Right forelimb (tissue), 1 donor: ENCODE results near the gene TMEM256.
A peak's percentile ranks its signal among the peaks of the same experiment; 100 is the strongest.

Experiments used
- DNase-seq: peaks from one replicate; pipeline ENCODE4 v3.0.0-alpha.2; 2018

TMEM256 gene

DNA sequence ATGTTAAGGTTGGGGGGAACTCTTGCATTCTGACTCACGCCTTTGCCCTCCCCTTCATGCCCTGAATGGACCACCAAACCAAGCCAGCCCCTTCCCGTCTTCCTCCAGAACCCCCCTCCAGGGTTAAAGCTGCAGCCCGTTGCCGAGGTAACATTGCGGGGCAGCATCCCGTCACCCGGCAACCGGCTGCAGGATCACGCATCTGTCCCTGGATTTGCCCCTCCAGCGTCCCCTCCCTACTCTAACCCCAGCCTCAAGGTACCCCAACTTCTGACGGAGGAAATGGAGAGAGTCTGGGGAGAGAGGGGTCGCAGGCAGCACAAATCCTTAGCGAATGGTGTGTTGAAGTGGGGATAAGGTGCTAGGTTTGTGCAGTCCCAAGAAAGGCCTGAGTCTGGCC is 3.2 kb upstream of the TMEM256 start:
- DNase-seq = no peak

DNA sequence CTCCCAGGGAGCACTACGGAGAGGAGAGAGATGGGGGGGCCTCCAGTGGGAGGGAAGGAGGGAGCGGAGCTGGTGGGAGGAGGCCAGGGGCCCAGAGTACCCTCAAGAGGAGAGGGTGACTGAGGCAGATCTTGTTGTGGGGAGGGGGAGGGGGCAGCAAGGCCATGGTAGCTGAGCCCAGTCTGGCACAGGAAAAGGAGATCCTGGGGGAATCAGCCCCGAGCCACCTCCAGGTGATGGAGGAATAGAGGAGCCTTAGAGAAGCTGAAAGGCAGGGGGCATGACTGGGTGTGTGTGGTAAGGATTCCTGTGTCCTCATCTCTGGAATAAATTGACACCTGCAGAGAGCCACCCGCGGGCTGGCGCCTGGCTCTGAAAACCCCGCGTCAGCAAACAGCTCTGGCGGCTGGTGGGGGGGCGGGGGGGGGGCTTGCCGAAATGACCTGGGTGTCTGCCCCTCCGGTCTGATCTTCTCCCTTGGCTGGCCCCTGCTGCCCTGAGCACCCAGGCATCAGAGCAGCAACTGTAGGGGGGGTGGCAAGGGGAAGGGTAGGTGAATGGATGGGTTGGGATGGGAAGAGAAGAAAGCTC is 2.4 kb upstream of the TMEM256 start:
- DNase-seq = no peak

DNA sequence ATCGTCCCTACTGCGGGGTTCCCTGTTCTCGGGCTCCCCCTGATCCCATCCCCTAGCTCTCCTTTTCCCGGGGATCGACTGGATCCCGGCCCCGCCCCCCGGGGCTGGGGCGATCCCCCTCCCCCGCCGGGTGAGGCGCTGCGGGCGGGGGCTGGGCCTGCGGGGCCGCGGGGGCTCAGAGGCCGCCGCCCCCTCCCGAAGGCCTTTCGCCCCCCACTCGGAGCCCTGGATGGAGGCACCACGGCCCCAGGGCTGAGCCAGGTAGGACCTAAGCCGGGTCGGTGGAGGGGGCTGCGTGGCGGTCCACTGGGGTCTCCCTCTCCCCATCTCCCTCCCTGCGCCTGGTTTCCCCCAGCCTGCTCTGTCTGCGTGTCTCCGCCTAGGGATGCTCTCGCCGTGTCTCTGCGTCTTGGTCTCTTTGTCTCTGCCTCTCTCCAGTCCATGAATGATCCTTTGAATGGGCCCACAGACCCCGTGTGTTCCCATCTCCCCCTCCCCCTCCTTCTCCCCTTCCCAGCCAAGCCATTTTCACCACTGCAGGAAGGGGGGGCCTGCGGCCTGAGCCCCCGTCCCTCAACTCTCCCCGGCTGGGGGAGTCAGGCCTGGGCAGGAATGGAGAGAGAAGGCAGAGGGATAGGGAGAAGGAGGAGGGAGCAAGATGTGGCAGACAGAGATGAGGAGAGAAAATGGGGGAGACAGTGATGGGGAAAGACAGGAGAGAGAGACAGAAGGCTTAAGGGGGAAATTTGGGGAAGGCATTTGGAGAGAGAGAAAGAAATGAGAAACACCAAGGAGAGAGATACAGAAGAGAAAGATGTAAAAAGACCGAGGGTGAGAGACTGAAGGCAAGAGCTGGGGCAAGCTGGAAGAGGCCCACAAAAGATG is 1.7 kb upstream of the TMEM256 start:
- no peak for DNase-seq

DNA sequence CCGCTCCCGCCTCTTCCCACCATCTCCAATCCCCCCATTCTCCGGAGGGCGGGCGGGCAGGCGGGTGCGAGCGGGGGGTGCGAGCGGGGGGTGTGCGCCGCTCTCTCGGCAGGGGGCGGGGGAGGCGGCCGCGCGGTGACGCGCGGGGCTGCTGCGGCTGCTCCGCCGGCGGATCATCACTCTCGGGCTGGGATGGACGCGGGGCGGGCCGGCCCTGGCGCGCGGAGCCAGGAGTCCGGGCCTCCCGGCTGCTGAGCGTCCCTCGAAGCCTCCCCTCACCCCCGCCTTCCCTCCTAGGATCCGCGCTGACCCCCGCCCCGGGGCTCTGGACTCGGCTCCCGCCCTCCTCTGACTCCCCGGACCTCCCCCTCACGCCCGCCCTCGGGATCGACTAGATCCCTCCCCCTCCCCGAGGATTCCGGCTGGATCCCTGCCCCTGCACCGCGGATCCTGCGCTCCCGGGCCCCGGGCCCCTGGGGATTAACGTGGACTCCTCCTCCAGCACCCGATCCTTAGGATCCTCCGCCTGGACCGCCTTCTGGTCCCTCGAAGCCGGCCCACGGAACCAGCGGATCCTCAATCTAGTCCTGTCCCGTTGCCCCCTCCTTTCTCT is 946 bp upstream of the TMEM256 start:
- peak; percentile 71 for DNase-seq

DNA sequence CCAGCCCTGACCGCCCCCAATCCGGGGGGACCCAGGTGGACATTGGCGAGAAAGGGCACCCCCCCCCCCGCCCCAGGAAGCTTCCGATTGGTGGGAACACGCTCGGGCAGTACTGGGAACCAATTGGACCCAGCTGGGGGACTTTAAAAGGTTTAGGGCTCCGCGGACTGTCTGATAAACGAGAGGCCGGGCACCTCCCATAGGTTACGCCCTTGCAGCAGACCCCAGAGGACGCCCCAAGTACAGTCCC is 245 bp downstream of the TMEM256 start:
- no peak for DNase-seq

DNA sequence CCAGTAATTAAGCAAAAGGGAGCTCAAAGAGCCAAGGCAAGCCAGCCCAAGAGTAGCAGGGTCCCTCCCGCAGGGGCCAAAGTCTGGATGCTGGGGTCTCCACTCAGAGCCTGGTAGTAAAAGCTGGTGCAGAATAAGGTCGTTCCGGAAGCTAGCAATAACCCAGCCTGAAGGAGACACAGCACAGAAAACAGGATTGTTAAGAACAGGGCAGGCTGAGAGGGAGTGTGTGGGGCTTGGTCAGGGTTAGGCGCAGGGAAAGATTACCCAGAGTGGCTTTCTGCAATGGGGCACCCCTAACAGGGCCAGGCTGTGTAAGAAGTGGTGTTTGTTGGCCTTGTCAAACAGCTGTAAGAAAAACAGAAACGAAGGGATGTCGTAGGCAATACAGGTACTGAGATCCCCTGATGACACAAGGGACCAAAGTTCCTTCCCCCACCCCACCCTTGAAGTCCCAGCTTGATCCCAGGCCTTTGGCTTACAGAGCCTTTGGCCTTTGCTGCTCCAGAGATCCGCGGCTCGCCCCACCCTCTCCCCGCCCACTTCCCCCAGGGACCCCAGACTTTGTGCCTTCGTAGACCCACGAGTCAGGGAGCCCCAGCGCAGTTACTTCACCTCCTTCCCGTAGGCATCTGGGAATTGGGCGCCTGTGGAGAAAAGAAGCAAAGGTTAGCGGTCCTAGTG is 712 bp downstream of the TMEM256 start:
- no peak for DNase-seq

DNA sequence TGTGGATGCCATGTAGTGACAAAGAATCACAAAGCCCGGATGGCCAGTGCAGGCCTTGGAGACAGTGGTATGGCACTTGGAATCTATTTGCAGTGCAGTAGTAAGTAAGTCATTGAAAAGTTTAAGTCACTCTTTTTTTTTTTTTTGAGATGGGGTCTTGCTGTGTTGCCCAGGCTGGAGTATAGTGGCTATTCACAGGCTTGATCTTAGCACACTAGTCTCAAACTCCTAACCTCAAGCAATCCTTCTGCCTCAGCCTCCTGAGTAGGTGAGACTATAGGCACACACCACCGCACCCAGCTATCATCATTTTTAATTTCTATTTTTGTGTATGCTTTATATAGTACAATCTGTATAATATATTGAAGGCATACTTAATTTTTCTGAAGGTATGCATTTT is 5.3 kb downstream of the TMEM256 start:
- DNase-seq = peak; percentile 18

DNA sequence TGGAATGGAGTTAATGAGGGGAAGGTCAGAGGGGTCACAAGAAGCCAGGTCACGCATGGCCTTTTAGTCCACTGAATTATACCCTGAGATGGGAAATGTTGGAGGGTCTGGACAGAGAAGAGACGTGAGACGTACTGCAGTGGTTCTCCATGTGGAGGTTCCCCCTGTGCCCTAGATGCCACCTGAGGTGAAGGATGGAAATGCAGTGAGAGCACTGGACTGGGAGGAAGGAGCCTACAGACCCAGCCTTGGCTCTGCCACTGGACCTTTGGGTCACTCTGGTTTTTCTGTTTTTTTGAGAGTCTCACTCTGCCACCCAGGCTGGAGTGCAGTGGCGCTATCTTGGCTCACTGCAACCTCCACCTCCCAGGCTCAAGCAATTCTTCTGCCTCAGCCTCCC is 7.8 kb downstream of the TMEM256 start:
- peak; percentile 26 for DNase-seq

DNA sequence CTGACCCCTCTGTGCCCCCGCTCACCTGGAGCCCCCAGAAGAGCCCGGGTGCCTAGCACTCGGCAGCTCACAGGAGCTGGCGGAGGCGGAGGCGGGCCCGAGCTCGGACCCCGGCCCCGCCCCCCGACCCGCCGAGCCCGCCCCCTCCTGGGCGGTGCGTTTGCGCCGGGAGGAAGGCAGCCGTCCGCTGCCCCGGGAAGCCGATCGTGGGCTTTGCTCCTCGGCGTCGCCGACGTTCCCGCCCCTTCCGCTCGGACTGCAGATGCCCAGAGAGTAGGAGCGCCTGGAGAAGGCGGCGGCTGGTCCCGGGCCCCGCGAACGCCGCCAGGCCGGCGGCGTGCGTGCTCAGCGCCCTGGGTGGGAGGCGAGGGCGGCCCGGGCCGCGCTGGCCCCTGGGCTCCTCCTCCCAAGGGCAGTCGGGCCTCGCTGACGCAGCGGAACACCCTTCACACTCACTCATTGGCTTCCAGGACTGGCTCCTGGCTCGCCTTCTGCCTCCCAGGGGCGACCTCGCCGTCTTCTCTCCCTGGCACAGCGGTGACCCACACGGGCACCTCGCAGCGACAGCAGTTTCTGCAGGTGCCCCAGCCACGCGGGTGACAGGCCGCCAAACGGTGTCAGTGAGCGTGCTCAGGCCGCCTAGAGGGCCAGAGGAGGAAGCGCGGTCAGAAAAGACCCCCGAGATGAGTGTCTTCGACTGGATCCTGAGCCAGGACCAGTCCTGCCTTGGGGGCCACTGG is 9.3 kb downstream of the TMEM256 start, which contains the start of gene PLSCR3:
Gene PLSCR3 (minus strand): TSS at position 74 of the 740 bp plus-strand sequence. CDS start 415 bp downstream, outside the sequence.
- peak; percentile 91 for DNase-seq

DNA sequence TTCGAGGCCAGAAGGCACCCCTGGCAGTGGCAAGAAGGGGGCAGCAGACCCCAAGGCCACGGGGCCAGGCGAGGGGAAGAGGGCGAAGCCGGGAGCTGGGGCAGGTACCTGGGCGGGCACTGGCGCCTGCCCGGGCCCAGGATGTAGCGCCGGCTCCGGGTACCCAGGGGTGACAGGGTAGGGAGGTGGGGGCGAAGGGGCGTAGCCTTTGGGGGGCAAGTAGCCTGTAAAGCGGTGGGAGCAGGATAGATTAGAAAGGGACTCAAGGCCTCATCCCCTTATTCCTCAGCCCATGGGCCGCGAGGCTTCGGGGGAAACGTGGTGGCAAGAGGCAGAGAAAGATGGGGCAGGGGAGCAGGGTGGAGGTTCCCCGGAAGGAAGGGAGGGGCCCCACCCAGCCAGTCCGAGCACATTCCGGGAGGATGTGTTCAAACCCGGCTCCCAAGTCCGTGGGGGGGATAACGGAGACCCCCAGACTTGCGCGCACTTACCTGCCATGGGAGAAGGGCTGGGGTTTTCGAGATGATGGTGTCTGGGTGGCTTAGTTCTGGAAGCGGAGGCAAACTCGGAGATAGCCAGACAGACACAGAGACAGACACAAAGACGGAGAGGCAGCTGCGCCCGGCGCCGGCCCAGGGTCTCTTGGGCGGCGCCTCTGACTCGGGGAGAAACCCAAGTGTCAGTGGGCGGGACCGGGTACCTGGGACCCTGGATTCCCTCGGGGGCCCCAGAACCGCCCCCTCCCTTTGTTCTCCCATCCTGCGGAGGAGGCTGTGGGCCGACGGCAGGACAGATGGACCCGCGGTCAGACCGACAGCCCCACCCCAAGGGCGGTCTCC is 10.1 kb downstream of the TMEM256 start:
- no peak for DNase-seq

DNA sequence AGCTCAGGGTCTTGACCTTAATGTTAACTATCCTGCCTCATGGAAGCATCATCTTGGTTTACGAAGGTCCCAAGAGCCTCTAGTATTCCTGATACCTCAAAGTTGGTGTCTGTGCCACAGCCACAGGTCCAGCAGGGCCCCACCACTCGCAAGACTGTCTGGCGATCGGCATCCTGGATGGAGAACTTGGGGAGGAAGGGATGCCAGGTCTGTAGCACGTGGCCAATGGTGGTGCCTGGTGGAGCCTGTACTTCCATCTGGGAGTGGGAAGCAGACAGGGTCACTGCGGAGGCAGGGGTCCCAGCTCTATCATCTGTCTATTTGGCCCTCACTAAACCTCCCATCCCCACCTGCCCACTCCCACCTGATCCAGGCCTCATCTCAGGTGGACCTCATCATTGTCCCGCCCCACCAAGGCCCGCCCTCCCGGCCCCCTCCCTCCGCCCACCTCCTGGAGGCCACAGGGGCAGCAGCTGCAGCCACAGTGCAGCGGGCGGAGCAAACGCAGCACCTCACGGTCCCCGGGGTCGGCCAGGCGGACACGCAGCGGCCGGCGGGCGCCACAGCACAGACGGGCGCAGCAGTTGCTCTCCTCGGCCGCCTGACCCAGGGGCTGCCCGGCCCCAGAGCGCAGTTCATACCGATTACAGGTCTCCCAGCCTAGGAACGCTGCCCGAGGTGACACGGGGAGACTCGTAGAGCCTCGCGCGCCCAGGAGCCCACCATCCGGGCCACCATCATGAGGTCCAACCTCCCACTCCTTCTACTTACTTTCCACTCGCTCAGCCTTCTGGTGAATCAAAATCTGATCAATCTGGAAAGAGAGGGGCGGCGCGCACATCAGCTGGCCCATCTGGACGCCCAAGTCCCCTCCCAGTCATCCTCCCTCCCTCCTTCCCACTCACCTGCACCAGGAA is 10.9 kb downstream of the TMEM256 start:
- no peak for DNase-seq

DNA sequence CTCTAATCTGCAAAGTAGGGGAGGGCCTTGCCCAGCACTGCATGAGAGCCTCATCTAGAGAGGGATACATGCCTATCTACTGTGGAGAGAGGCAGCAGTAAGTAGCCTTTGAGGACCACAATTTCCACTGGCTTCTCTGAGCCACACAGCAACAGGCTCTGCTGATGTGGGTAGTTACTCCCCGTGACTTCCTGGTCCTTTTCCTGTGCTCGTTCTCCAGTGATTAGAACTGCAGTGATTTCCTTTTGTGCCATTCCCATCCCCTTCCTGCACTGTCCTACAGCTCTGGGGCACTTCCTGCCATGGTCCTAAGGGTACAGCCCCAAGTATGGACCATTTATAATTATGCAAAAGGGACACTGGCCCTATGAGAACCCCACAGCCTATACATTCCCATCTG is 12.6 kb downstream of the TMEM256 start:
- DNase-seq = no peak

DNA sequence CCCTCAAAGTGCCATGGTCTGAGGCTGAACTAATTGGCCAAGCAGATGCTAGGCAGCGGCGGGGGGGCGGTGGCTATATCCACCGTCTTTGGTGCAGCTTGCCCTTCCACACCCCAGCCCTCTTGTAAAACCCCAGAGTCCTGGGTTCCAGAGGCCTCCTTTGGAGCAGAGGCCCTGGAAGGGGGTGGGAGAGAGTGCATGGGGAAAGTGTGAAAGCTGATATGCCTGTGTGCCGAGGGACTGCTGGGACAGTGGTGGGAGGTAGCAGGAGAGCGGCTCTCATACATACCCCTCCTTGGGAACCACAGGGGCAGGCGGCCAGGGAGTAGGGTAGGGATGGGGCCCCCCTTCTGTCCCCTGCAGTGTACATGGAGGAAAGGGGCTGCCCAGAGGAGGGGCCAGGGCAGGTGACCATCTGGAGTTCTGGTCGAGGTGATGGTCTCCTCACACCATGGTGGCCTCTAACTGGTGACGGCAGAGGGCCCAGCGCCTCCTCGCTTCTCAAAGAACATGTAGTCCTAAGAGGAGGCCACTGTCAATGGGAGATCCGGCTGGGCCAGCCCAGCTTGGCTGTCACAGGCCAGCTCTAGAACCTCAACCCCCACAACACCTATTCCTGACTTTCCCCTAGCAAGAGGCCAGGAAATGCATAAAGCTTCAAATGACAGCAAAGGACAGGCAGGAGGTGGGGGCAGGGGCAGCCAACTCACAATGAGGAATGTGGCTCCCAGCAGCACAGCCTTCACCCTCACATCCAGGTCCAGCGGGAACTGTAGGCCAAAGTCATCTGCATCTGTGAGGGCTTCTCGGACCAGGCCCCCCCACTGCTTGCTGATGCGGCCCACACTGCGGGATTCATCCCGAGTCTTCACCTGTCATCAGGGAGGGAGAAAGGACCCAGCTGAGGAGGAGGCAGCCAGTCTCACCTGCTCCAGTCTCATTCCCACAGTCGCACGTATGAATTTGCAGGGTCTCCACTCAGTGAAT is 13.7 kb downstream of the TMEM256 start:
- no peak for DNase-seq

DNA sequence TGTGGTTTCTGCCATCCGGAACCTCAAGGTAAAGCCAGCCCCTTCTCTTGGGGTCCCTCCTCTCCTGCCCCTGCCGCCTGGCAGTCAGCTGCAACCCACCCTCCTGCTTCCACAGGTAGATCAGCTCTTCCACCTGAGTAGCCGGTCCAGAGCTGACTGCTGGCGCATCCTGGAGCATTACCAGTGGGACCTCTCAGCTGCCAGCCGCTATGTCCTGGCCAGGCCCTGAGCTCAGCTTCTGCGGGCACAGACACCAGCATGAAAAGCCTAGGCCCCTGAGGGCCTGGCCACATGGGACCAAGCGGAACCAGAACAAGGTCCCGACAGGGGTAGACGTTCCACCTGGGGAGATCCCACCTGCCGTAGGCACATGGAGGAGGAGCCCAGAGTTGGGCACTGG is 15.0 kb downstream of the TMEM256 start:
- DNase-seq = no peak

DNA sequence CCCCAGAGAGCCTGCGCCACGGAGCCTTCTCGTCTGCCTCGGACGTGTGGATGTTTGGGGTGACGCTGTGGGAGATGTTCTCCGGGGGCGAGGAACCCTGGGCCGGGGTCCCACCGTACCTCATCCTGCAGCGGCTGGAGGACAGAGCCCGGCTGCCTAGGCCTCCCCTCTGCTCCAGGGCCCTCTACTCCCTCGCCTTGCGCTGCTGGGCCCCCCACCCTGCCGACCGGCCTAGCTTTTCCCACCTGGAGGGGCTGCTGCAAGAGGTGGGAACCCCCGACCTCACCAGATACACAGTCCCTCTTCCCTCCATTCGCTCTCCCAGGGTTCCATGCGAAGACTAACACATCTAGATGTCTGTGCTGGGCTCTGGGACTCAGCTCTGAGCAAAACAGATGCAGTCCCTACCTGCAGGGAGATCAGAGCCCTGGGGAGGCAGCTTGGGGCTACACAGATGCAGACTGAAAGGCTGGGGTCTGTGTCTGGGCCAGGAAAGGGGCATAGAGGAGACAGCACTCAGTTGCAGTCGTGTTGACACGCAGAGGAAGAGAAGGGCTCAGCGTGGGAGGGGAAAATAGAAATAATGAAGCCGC is 19.3 kb downstream of the TMEM256 start:
- no peak for DNase-seq

DNA sequence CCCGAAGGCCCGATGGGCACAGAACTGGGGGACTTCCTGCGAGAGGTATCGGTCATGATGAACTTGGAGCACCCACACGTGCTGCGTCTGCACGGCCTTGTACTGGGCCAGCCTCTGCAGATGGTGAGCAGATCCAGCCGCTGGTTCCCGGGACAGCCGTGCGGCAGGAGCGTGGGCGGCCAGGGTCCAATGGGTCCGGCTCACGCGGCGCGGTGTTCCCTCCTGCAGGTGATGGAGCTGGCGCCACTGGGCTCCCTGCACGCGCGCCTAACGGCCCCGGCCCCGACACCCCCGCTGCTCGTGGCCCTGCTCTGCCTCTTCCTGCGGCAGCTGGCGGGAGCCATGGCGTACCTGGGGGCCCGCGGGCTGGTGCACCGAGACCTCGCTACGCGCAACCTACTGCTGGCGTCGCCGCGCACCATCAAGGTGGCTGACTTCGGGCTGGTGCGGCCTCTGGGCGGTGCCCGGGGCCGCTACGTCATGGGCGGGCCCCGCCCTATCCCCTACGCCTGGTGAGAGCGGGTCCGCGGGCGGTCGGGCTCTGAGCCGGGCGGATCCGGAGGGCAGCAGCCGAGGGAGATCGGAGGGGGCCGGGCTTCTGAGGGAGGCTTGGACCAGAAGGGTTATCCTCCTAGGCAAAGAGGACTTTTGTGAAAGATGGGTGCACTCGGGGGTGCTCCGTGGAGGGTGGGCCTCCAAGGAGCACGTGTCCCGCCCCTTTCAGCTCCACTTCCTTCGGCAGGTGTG is 20.0 kb downstream of the TMEM256 start:
- DNase-seq = peak; percentile 78

DNA sequence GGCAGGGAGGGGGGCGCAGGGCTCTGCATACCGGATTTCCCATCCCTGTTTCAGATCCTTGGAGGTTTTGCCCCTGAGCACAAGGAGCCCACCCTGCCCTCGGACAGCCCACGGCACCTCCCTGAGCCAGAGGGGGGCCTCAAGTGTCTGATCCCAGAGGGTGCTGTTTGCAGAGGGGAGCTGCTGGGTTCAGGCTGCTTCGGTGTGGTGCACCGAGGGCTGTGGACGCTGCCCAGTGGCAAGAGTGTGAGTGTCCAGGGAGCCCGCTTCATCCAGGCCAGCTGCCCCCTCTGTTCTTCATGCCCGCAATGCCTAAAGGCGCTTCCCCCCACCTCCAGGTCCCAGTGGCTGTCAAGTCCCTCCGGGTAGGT is 20.5 kb downstream of the TMEM256 start:
- no peak for DNase-seq

DNA sequence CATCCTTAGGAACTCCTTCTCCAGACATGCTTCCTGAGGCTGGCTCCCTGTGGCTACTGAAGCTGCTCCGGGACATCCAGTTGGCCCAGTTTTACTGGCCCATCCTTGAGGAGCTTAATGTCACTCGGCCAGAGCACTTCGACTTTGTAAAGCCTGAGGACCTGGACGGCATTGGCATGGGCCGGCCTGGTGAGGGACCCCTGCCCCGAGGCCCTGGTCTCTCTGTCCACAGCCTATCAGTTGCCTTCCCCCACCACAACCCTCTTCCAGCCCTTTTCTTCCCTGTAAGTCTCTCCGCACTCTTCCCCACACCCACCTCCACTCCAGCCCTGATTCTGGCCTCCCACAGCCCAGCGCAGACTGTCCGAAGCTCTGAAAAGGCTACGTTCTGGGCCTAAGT is 21.0 kb downstream of the TMEM256 start:
- no peak for DNase-seq
